ENCODE measurements around the gene HOXD11.

HOXD11 gene

GRCh38 chr2:176128172-176128981, 21.3 kb downstream of the HOXD11 start:
- Histone ChIP-seq H3K27me3 (ENCODE audit: insufficient read depth, low read length) (peaks cover 89% of the 10 kb centered on the region), H3K9me3 (ENCODE audit: low read length) (no peaks in the 10 kb centered on the region), H2AFZ (ENCODE audit: low read depth, low read length) (peak overlapping the region; percentile 93), H3K36me3 (ENCODE audit: insufficient read depth, low read length) (no peaks in the 10 kb centered on the region), H3K4me1 (ENCODE audit: insufficient read depth, low read length) (no peaks in the 10 kb centered on the region), H3K4me3 (ENCODE audit: low read length) (no peak overlapping the region)

- Histone ChIP-seq H3K36me3 (ENCODE audit: insufficient read depth, low read length) (no peaks in the 10 kb centered on the region), H3K4me1 (ENCODE audit: insufficient read depth, low read length) (no peaks in the 10 kb centered on the region), H2AFZ (ENCODE audit: low read depth, low read length) (peak within 1 kb of the TSS; percentile 93), H3K4me3 (ENCODE audit: low read length) (peak within 1 kb of the TSS; percentile 23), H3K9me3 (ENCODE audit: low read length) (no peaks in the 10 kb centered on the region), H3K27me3 (ENCODE audit: insufficient read depth, low read length) (peaks cover 89% of the 10 kb centered on the region)
Measured at GRCh38 chr2:176128982-176129796, 22.1 kb downstream of the HOXD11 start, which contains the start of gene HOXD8. Gene HOXD8 (plus strand): TSS chr2:176129705. CDS start chr2:176130367, 662 bp downstream.

- Histone ChIP-seq H3K27me3 (ENCODE audit: insufficient read depth, low read length) (peaks cover 89% of the 10 kb centered on the region), H3K4me1 (ENCODE audit: insufficient read depth, low read length) (no peaks in the 10 kb centered on the region), H3K36me3 (ENCODE audit: insufficient read depth, low read length) (no peaks in the 10 kb centered on the region), H3K9me3 (ENCODE audit: low read length) (no peaks in the 10 kb centered on the region), H2AFZ (ENCODE audit: low read depth, low read length) (peak overlapping the region; percentile 93), H3K4me3 (ENCODE audit: low read length) (peak overlapping the region; percentile 23)
Measured at GRCh38 chr2:176129813-176130146, 22.7 kb downstream of the HOXD11 start.

- peak overlapping the region; percentile 23 for H3K4me3 ChIP-seq (ENCODE audit: low read length)
- no peaks in the 10 kb centered on the region for H3K9me3 ChIP-seq (ENCODE audit: low read length)
- H3K27me3 ChIP-seq (ENCODE audit: insufficient read depth, low read length): peaks cover 89% of the 10 kb centered on the region
- peak overlapping the region; percentile 93 for H2AFZ ChIP-seq (ENCODE audit: low read depth, low read length)
- no peaks in the 10 kb centered on the region for H3K4me1 ChIP-seq (ENCODE audit: insufficient read depth, low read length)
- no peaks in the 10 kb centered on the region for H3K36me3 ChIP-seq (ENCODE audit: insufficient read depth, low read length)
Measured at GRCh38 chr2:176130147-176130956, 23.3 kb downstream of the HOXD11 start.

- no peaks in the 10 kb centered on the region for H3K4me1 ChIP-seq (ENCODE audit: insufficient read depth, low read length)
- no peak overlapping the region for H3K4me3 ChIP-seq (ENCODE audit: low read length)
- peaks cover 89% of the 10 kb centered on the region for H3K27me3 ChIP-seq (ENCODE audit: insufficient read depth, low read length)
- H3K36me3 ChIP-seq (ENCODE audit: insufficient read depth, low read length): no peaks in the 10 kb centered on the region
- H2AFZ ChIP-seq (ENCODE audit: low read depth, low read length): no peak overlapping the region
- H3K9me3 ChIP-seq (ENCODE audit: low read length): peaks cover 3% of the 10 kb centered on the region
Measured at GRCh38 chr2:176130957-176131847, 24.1 kb downstream of the HOXD11 start.

- H3K4me3 ChIP-seq (ENCODE audit: low read length): no peak overlapping the region
- no peak overlapping the region for H2AFZ ChIP-seq (ENCODE audit: low read depth, low read length)
- peaks cover 3% of the 10 kb centered on the region for H3K9me3 ChIP-seq (ENCODE audit: low read length)
- H3K4me1 ChIP-seq (ENCODE audit: insufficient read depth, low read length): no peaks in the 10 kb centered on the region
- peaks cover 90% of the 10 kb centered on the region for H3K27me3 ChIP-seq (ENCODE audit: insufficient read depth, low read length)
- no peaks in the 10 kb centered on the region for H3K36me3 ChIP-seq (ENCODE audit: insufficient read depth, low read length)
Measured at GRCh38 chr2:176131848-176132158, 24.7 kb downstream of the HOXD11 start.

GRCh38 chr2:176132205-176133171, 25.4 kb downstream of the HOXD11 start:
- Histone ChIP-seq H3K4me3 (ENCODE audit: low read length) (no peak overlapping the region), H2AFZ (ENCODE audit: low read depth, low read length) (no peak overlapping the region), H3K9me3 (ENCODE audit: low read length) (peaks cover 3% of the 10 kb centered on the region), H3K4me1 (ENCODE audit: insufficient read depth, low read length) (no peaks in the 10 kb centered on the region), H3K36me3 (ENCODE audit: insufficient read depth, low read length) (no peaks in the 10 kb centered on the region), H3K27me3 (ENCODE audit: insufficient read depth, low read length) (peaks cover 92% of the 10 kb centered on the region)

GRCh38 chr2:176133389-176133788, 26.3 kb downstream of the HOXD11 start:
- Histone ChIP-seq H3K36me3 (ENCODE audit: insufficient read depth, low read length) (no peaks in the 10 kb centered on the region), H3K4me3 (ENCODE audit: low read length) (no peak overlapping the region), H2AFZ (ENCODE audit: low read depth, low read length) (no peak overlapping the region), H3K4me1 (ENCODE audit: insufficient read depth, low read length) (no peaks in the 10 kb centered on the region), H3K27me3 (ENCODE audit: insufficient read depth, low read length) (peaks cover 92% of the 10 kb centered on the region), H3K9me3 (ENCODE audit: low read length) (peaks cover 6% of the 10 kb centered on the region)

GRCh38 chr2:176134035-176134434, 27.0 kb downstream of the HOXD11 start:
- Histone ChIP-seq H3K27me3 (ENCODE audit: insufficient read depth, low read length) (peaks cover 92% of the 10 kb centered on the region), H3K36me3 (ENCODE audit: insufficient read depth, low read length) (no peaks in the 10 kb centered on the region), H3K4me1 (ENCODE audit: insufficient read depth, low read length) (no peaks in the 10 kb centered on the region), H3K9me3 (ENCODE audit: low read length) (peaks cover 10% of the 10 kb centered on the region), H3K4me3 (ENCODE audit: low read length) (no peak overlapping the region), H2AFZ (ENCODE audit: low read depth, low read length) (no peak overlapping the region)

GRCh38 chr2:176135035-176135440, 28.0 kb downstream of the HOXD11 start:
- Histone ChIP-seq H3K4me3 (ENCODE audit: low read length) (no peak overlapping the region), H3K27me3 (ENCODE audit: insufficient read depth, low read length) (peaks cover 96% of the 10 kb centered on the region), H2AFZ (ENCODE audit: low read depth, low read length) (no peak overlapping the region), H3K36me3 (ENCODE audit: insufficient read depth, low read length) (no peaks in the 10 kb centered on the region), H3K9me3 (ENCODE audit: low read length) (peaks cover 12% of the 10 kb centered on the region), H3K4me1 (ENCODE audit: insufficient read depth, low read length) (no peaks in the 10 kb centered on the region)

GRCh38 chr2:176136374-176137251, 29.5 kb downstream of the HOXD11 start:
- no peaks in the 10 kb centered on the region for H3K4me1 ChIP-seq (ENCODE audit: insufficient read depth, low read length)
- H2AFZ ChIP-seq (ENCODE audit: low read depth, low read length): peak overlapping the region; percentile 71
- H3K4me3 ChIP-seq (ENCODE audit: low read length): peak overlapping the region; percentile 4
- H3K9me3 ChIP-seq (ENCODE audit: low read length): peaks cover 12% of the 10 kb centered on the region
- H3K27me3 ChIP-seq (ENCODE audit: insufficient read depth, low read length): peaks cover 95% of the 10 kb centered on the region
- no peaks in the 10 kb centered on the region for H3K36me3 ChIP-seq (ENCODE audit: insufficient read depth, low read length)
